Measurements from ENCODE around the gene CATSPERZ. TPM values are rescaled to one million over a fixed set of nuclear protein-coding genes. Genes with fewer than 3 reads are reported as not detected.

The CATSPERZ gene
- total RNA-seq, 4 donors from 2014 or later, result 0.80 TPM; not detected in 3

- Histone ChIP-seq H3K4me3 (peak overlapping the region; percentile 88 to 93 (median 92)), H3K27me3 (no peaks in the 10 kb centered on the region), H3K4me1 (peaks cover 36 to 57% (median 49%) of the 10 kb centered on the region in 4 donors), H3K9me3 (no peaks in the 10 kb centered on the region), H3K36me3 (peaks cover 16 to 31% (median 30%) of the 10 kb centered on the region in 4 donors), H3K27ac (replicated peaks in 1 of 4) (peak overlapping the region; percentile 81 to 86 (median 84))
- DNase-seq (ENCODE audit: extremely low spot score), result no peak
- no peak for TF ChIP-seq POLR2A (IDR thresholded peaks at IDR 0.05; ENCODE audit: low read depth)
- TF ChIP-seq CTCF (IDR thresholded peaks at IDR 0.05), result peak; percentile 13 to 37 (median 21)
- no peak for TF ChIP-seq POLR2AphosphoS5 (IDR thresholded peaks at IDR 0.05)
- intact Hi-C loops (cut with DNase I), result loop anchor here (1.0 kb wide), 1 partner anchor 48 kb away; no protein-coding TSS in a partner anchor
- WGBS, result 0% methylated on average over 11 of the region's 23 CpGs
These were observed 47.9 kb upstream of the CATSPERZ start for GRCh38 chr11:64252003-64252872.

- intact Hi-C loops (cut with DNase I), result no loop called here
- WGBS, result 75% methylated on average over 3 of the region's 8 CpGs
- peak overlapping the region; percentile 88 to 93 (median 92) for H3K4me3 ChIP-seq
These were observed 47.1 kb upstream of the CATSPERZ start for GRCh38 chr11:64253043-64253442.

GRCh38 chr11:64253481-64253880 is 46.7 kb upstream of the CATSPERZ start:
- Histone ChIP-seq H3K27me3 (no peaks in the 10 kb centered on the region), H3K9me3 (no peaks in the 10 kb centered on the region), H3K36me3 (peaks cover 16 to 44% (median 40%) of the 10 kb centered on the region in 4 donors), H3K27ac (replicated peaks in 1 of 4) (no peak overlapping the region), H3K4me1 (peaks cover 30 to 46% (median 39%) of the 10 kb centered on the region in 4 donors), H3K4me3 (no peak overlapping the region)
- no peak for DNase-seq (ENCODE audit: extremely low spot score)
- TF ChIP-seq POLR2A (IDR thresholded peaks at IDR 0.05; ENCODE audit: low read depth), result no peak
- no peak for TF ChIP-seq CTCF (IDR thresholded peaks at IDR 0.05)
- no peak for TF ChIP-seq EP300 (IDR thresholded peaks at IDR 0.05)
- TF ChIP-seq POLR2AphosphoS5 (IDR thresholded peaks at IDR 0.05), result no peak
- 51% methylated on average over 3 of the region's 5 CpGs for WGBS
- intact Hi-C loops (cut with DNase I), result no loop called here

More at GRCh38 chr11:64253043-64253442, 47.1 kb upstream of the CATSPERZ start:
- DNase-seq (ENCODE audit: extremely low spot score), result no peak
- Histone ChIP-seq H3K27ac (replicated peaks in 1 of 4) (peak overlapping the region; percentile 81 to 86 (median 84)), H3K4me1 (peaks cover 30 to 50% (median 41%) of the 10 kb centered on the region in 4 donors), H3K27me3 (no peaks in the 10 kb centered on the region), H3K36me3 (peaks cover 16 to 39% (median 36%) of the 10 kb centered on the region in 4 donors), H3K9me3 (no peaks in the 10 kb centered on the region)
- no peak for TF ChIP-seq POLR2A (IDR thresholded peaks at IDR 0.05; ENCODE audit: low read depth)
- TF ChIP-seq EP300 (IDR thresholded peaks at IDR 0.05), result no peak
- TF ChIP-seq POLR2AphosphoS5 (IDR thresholded peaks at IDR 0.05), result no peak
- TF ChIP-seq CTCF (IDR thresholded peaks at IDR 0.05), result no peak

- no peaks in the 10 kb centered on the region for H3K27me3 ChIP-seq
- no peak overlapping the region for H3K4me3 ChIP-seq
- DNase-seq (ENCODE audit: extremely low spot score), result no peak
- no peak overlapping the region for H3K27ac ChIP-seq (replicated peaks in 1 of 4)
- TF ChIP-seq POLR2A (IDR thresholded peaks at IDR 0.05; ENCODE audit: low read depth) (no peak), EP300 (IDR thresholded peaks at IDR 0.05) (no peak), CTCF (IDR thresholded peaks at IDR 0.05) (no peak), POLR2AphosphoS5 (IDR thresholded peaks at IDR 0.05) (no peak)
- H3K36me3 ChIP-seq, result peaks cover 22 to 52% (median 49%) of the 10 kb centered on the region in 4 donors
- H3K4me1 ChIP-seq, result peaks cover 30 to 46% (median 38%) of the 10 kb centered on the region in 4 donors
- no peaks in the 10 kb centered on the region for H3K9me3 ChIP-seq
- 100% methylated on average over 2 of the region's 7 CpGs for WGBS
- intact Hi-C loops (cut with DNase I), result no loop called here
These were observed 45.8 kb upstream of the CATSPERZ start for GRCh38 chr11:64254326-64254725.

All from esophagus muscularis mucosa (tissue), 4 donors.